C4-2B (cell line): ENCODE measurements around the gene FDPS.
"Not testable (repeated sequence)": the region's sequence is repeated elsewhere in the genome, so short reads cannot be mapped to it uniquely, and the experiment has no call there.

Experiments
- ZFX ChIP-seq: fragments of 450-650 bp; IDR thresholded peaks from 2 replicates; pipeline ENCODE4 v1.6.1; 2017
- TF ChIP-seq, protein P1 (sequence below): fragments of 450-650 bp; conservative IDR thresholded peaks from 2 replicates; pipeline ENCODE4 v1.5.1; 2017; ENCODE audit warnings: mild to moderate bottlenecking

DNA sequence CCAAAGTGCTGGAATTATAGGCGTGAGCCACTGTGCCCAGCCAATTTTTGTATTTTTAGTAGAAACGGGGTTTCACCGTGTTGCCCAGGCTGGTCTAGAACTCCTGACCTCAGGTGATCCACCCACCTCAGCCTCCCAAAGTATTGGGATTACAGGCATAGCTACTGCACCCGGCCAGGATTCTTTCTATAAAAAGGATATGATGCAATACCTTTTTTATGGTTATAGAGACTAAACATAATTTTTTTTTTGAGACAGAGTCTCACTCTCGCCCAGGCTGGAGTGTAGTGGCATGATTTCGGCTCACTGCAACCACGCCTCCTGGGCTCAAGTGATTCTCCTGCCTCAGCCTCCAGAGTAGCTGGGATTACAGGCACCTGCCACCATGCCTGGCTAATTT lies 20.2 kb downstream of the FDPS start:
- TF ChIP-seq, protein P1, sequence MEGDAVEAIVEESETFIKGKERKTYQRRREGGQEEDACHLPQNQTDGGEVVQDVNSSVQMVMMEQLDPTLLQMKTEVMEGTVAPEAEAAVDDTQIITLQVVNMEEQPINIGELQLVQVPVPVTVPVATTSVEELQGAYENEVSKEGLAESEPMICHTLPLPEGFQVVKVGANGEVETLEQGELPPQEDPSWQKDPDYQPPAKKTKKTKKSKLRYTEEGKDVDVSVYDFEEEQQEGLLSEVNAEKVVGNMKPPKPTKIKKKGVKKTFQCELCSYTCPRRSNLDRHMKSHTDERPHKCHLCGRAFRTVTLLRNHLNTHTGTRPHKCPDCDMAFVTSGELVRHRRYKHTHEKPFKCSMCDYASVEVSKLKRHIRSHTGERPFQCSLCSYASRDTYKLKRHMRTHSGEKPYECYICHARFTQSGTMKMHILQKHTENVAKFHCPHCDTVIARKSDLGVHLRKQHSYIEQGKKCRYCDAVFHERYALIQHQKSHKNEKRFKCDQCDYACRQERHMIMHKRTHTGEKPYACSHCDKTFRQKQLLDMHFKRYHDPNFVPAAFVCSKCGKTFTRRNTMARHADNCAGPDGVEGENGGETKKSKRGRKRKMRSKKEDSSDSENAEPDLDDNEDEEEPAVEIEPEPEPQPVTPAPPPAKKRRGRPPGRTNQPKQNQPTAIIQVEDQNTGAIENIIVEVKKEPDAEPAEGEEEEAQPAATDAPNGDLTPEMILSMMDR, result not testable (repeated sequence)
- TF ChIP-seq ZFX, result not testable (repeated sequence)
